NK-92 (cell line): Measurements from ENCODE around the gene PPP2R2D.
"Not testable (repeated sequence)": the region's sequence is repeated elsewhere in the genome, so short reads cannot be mapped to it uniquely, and the experiment has no call there.

Experiments
- DNase-seq: peaks from one replicate; lab custom pipeline; 2025; ENCODE audit not compliant: unreplicated experiment; lab: John Stamatoyannopoulos, UW

Gene PPP2R2D

GRCh38 chr10:131866673-131867072 is 34.1 kb upstream of the PPP2R2D start:
- DNase-seq, result no peak

- DNase-seq, result no peak
Observed at GRCh38 chr10:131868436-131868835, 32.4 kb upstream of the PPP2R2D start.

DNA sequence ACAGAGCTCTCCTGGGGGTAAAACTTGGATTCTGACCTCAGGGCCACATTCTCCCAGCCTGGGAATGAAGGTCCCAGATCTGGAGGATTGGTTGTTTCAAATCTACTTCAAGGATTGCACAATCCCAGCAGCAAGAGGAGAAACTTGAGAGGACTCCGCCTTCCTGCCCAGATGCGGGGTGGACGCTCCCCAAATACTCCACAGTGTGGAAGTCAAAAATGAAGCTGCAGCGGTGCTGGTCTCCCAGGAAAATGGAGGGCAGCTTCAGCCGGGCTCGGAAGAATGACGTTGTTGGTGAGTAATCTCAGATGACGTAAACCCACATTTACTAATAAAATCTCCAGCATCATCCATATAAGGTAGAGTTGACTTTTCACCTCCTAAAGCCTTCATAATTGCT is 31.5 kb upstream of the PPP2R2D start:
- no peak for DNase-seq

DNA sequence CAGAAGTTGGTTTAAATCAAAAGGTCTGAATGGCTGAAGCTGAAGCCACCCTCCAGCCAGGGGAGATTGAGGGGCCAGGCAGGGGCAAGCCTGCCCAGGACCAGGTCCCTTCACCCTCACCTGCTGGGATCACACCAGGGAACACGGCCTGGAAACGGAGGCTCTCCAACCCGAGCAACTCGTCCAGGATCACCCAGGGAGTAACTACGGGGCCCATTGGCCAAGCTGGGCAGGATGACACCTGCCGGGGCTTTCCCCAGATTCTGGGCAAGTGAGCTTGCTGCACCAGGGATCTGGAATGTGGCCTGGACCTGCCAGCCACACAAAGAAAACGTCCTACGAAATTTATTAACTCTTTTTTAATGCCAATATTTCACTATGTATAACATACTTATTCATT is 30.4 kb upstream of the PPP2R2D start:
- DNase-seq, result no peak

- no peak for DNase-seq
Observed at GRCh38 chr10:131870831-131871672, 29.8 kb upstream of the PPP2R2D start.

GRCh38 chr10:131871673-131872005 is 29.2 kb upstream of the PPP2R2D start:
- DNase-seq, result no peak

- no peak for DNase-seq
Observed at GRCh38 chr10:131872011-131872826, 28.6 kb upstream of the PPP2R2D start.

- no peak for DNase-seq
Observed at GRCh38 chr10:131872827-131873375, 27.9 kb upstream of the PPP2R2D start.

DNA sequence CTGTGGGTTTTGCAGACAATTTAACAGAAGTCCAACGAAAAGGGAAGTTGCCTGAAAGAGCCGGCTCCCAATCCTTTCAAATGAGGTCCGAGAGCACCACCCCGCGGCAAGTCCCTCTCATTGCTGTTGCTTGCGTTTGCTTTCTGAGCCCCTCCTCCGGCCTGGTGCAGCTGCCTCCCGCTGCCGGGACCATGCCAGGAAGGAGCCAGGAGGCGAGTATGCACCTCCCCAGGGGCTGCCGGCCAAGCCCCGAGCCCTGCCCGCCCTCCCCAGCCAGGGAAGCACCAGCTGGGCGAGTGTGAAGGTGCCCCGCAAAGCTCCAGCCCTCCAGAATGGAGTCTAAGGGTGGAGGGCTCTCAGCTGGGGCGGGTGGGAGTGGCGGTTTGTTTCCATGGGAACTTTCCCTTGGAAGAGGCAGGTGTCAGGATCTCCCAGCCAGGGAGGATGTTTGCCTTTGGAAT is 25.8 kb upstream of the PPP2R2D start:
- no peak for DNase-seq

- DNase-seq, result no peak
Observed at GRCh38 chr10:131875501-131875900, 25.3 kb upstream of the PPP2R2D start.

DNA sequence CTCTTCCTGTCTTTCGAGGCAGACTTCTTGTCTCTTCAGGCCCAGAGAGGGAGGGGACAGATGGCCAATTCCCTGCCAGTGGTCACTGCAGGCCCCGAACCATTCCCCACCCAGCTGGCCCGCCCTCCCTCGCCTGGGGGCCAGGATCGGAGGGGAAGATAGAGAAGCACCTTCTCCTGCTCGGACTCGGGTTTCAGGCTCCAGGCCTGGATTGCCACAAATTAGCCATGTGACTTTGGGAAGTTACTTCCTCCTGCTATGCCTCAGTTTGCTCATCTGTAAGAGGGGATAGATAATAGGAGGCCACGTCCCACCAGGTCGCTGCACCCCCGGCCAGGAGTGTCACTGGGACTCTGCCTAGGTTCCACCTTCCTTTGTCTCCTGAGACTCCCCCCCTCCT is 24.8 kb upstream of the PPP2R2D start:
- DNase-seq, result no peak

DNA sequence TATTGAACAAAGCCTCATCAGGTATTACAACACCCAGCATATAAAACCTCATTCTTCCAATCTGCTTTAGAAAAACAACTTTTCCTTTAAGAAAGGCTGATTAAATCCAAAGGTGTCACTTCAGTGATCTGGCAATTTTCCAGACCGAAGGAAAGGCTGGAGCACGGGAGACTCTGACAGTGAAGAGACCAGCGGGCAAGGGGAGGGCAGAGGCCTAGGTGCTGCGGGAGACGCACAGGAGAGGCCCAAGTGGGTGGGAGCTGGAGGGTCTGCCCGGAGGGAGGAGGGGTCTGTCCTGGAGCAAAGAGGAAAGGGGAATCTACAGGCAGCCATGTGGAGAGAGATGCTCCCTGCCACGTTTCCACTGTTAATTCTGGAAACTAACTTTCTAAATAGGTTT is 24.3 kb upstream of the PPP2R2D start:
- DNase-seq, result no peak

- no peak for DNase-seq
Observed at GRCh38 chr10:131880016-131880590, 20.7 kb upstream of the PPP2R2D start.

- DNase-seq, result no peak
Observed at GRCh38 chr10:131881104-131881880, 19.5 kb upstream of the PPP2R2D start.

DNA sequence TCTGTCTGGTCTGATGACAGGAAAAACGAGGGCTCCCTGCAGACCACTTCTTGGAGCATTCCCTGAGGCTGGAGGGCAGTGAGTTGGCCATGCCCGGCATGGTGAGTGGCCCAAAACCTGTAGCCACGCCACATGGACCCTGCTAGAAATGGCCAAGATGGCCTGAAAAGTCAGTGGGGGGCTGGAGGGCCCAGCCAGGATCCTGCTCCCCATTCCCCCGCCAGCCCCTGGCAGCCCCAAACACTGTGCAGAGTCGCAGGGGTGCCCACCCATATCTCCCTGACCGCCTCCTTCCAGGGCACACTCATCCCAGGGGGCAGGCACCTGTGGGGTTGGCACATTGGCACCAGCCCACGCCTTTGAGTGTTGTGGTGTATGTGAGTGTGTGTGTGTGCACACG is 18.7 kb upstream of the PPP2R2D start:
- DNase-seq, result no peak

- DNase-seq, result no peak
Observed at GRCh38 chr10:131882590-131883451, 18.0 kb upstream of the PPP2R2D start.

GRCh38 chr10:131883621-131884393 is 17.0 kb upstream of the PPP2R2D start:
- not testable (repeated sequence) for DNase-seq

DNA sequence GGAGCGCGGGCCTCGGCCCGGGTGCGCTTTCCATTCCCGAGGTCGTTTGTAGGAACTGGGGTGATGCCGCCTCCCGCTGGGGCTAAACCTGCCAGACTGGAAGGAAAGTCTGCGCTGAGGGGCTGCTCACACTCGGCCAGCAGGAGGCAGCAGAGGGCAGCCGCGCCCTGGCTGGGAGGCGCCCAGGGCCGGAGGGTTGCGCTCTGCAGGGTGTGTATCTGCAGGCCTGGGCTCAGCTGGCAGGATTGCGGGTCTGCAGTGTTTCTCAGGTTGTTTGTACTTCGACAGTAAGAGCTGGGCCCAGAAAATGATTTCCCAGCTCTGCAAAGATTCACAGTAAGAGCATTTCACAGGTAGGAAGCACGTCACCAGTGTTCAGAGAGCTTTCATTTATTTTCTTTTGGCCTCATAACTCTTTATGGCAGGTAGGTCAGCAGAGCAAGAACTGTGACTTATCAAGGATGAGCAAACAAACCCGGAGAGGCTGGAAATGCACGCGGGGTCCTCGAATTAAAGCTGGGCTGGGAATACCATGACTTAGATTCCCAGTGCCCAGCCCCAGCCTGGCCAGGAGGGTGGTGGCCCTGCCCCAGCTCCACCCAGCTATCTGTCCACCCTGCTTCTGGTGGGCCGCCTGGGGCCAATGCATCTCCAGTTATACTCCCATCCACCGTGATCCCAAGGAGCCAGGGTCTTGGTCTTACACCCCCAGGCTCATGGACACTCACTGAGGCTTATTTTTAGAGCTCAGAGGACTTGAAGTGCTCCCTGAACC is 15.2 kb upstream of the PPP2R2D start:
- DNase-seq, result no peak
